A673 (cell line): ENCODE data around the gene IQCK. TPM values are rescaled to one million over a fixed set of nuclear protein-coding genes. Genes with fewer than 3 reads are reported as not detected.

Source experiments
- BruUV-seq: library from RNA; stranded (reverse); fragments of 400-500 nt; replicated peaks from 2 replicates; lab custom pipeline; 2021; lab: Mats Ljungman, UMichigan
- CTCF ChIA-PET: fragments of 300-600 bp; sonication (Branson Sonifier 250); formaldehyde crosslinking; loops from one replicate; lab custom pipeline; 2022; ENCODE audit warnings: antibody characterized with exemption; lab: Charles Lee
- POLR2A ChIA-PET: fragments of 300-600 bp; sonication (Branson Sonifier 250); formaldehyde crosslinking; loops from one replicate; lab custom pipeline; 2022; ENCODE audit warnings: antibody characterized with exemption; ENCODE audit not compliant: low non-redundant PET; lab: Charles Lee
- DNase-seq: peaks from one replicate; pipeline ENCODE4 v3.0.0-alpha.2; 2015; ENCODE audit warnings: low spot score
- H3K27ac ChIP-seq: fragments of 200-600 bp; sonication (generic); 2 replicates; pipeline ENCODE4 v1.5.1; 2016; ENCODE audit warnings: mixed run types, low read depth, mild to moderate bottlenecking, mixed read lengths, antibody characterized with exemption, low read length; ENCODE audit not compliant: poor library complexity, severe bottlenecking
- H3K27me3 ChIP-seq: fragments of 200-600 bp; sonication (generic); replicated peaks from 2 replicates; pipeline ENCODE4 v1.6.1; 2017; ENCODE audit warnings: mixed run types, low read depth, mild to moderate bottlenecking, mixed read lengths, antibody characterized with exemption, low read length; ENCODE audit not compliant: insufficient read depth, poor library complexity
- H3K36me3 ChIP-seq: fragments of 200-600 bp; sonication (generic); 2 replicates; pipeline ENCODE4 v1.6.1; 2016; ENCODE audit warnings: mixed run types, mild to moderate bottlenecking, mixed read lengths, antibody characterized with exemption, low read length; ENCODE audit not compliant: insufficient read depth, poor library complexity, severe bottlenecking
- H3K4me1 ChIP-seq: fragments of 200-600 bp; sonication (generic); 2 replicates; pipeline ENCODE4 v1.6.1; 2017; ENCODE audit warnings: mixed run types, mild to moderate bottlenecking, mixed read lengths, antibody characterized with exemption, low read length; ENCODE audit not compliant: insufficient read depth, poor library complexity, severe bottlenecking
- H3K4me3 ChIP-seq: fragments of 200-600 bp; sonication (generic); 2 replicates; pipeline ENCODE4 v1.5.1; 2016; ENCODE audit warnings: low read depth, mixed run types, mild to moderate bottlenecking, mixed read lengths, low read length; ENCODE audit not compliant: poor library complexity, severe bottlenecking
- H3K9me3 ChIP-seq: fragments of 200-600 bp; sonication (generic); 2 replicates; pipeline ENCODE4 v1.6.1; 2016; ENCODE audit warnings: mixed run types, low read depth, mild to moderate bottlenecking, mixed read lengths, antibody characterized with exemption, low read length; ENCODE audit not compliant: poor library complexity, severe bottlenecking
- EZH2 ChIP-seq: fragments of 200-600 bp; sonication (generic); IDR thresholded peaks from 2 replicates; pipeline ENCODE4 v1.6.1; 2017; ENCODE audit warnings: borderline replicate concordance, low read depth, mild to moderate bottlenecking, mixed read lengths, antibody characterized with exemption, low read length; ENCODE audit not compliant: poor library complexity, severe bottlenecking
- intact Hi-C: fragments of 100-400 bp; cut with micrococcal nuclease; formaldehyde crosslinking; loops from one replicate; pipeline ENCODE4 v1.10.0; 2022; ENCODE audit not compliant: unreplicated experiment
- total RNA-seq: library from RNA; stranded (reverse); gene quantifications from 2 replicates; pipeline ENCODE4 v1.2.3, GENCODE V29; 2021
- TF ChIP-seq, protein P1 (sequence below): fragments of 300-800, 200-600 bp; sonication (generic); conservative IDR thresholded peaks from 2 replicates; pipeline ENCODE4 v1.5.1; 2017; ENCODE audit warnings: low read depth, mild to moderate bottlenecking, antibody characterized with exemption, low read length, moderate library complexity, mixed read lengths

IQCK gene
- total RNA-seq, 1 experiment from 2014 or later = 11.2 TPM

DNA sequence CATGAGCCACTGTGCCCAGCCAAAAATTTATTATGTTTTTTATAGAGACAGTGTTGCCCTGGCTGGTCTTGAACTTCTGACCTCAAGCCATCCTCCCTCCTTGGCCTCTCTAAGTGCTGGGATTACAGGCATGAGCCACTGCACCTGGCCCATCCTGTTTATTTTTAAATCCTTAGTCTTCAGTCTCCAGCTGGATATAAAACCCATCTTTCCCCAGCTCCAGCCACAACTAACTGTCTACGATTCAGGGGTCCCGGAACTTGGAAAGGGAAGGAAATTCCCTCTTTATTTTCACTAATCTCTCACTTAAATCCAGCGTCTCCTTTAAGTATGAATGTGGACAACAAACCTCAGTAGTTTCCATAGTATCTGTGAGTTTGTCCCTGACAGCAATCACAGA, 62.2 kb downstream of the IQCK start:
- TF ChIP-seq, protein P1, sequence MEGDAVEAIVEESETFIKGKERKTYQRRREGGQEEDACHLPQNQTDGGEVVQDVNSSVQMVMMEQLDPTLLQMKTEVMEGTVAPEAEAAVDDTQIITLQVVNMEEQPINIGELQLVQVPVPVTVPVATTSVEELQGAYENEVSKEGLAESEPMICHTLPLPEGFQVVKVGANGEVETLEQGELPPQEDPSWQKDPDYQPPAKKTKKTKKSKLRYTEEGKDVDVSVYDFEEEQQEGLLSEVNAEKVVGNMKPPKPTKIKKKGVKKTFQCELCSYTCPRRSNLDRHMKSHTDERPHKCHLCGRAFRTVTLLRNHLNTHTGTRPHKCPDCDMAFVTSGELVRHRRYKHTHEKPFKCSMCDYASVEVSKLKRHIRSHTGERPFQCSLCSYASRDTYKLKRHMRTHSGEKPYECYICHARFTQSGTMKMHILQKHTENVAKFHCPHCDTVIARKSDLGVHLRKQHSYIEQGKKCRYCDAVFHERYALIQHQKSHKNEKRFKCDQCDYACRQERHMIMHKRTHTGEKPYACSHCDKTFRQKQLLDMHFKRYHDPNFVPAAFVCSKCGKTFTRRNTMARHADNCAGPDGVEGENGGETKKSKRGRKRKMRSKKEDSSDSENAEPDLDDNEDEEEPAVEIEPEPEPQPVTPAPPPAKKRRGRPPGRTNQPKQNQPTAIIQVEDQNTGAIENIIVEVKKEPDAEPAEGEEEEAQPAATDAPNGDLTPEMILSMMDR = no peak
- TF ChIP-seq EZH2 = no peak
- BruUV-seq = no TSS peak
- intact Hi-C loops = no loop called here
- Histone ChIP-seq H3K9me3 (no peaks in the 10 kb centered on the region), H3K36me3 (no peaks in the 10 kb centered on the region), H3K4me1 (peaks cover 15% of the 10 kb centered on the region), H3K27me3 (no peaks in the 10 kb centered on the region), H3K27ac (no peak overlapping the region), H3K4me3 (no peak overlapping the region)
- ChIA-PET CTCF (no interaction called here), POLR2A (no interaction called here)
- DNase-seq = no peak

DNA sequence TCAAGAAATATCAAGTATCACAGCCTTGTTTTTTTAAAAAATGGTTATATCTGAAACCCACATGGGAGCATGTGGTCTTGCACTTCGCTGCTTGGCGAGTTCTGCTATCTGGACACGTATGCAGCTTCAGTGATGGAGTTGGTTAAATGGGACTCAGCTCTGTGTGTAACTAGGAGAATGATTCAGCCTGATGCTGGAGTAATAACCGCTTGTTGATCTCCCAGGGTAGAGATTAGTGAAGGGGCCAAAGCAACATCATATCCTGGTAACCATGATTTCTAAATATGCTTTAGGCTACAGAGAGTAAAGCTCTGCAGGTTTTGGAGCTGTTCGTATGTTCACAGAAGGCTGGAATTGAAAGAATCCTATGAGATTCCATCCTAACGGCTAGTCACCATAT, 63.2 kb downstream of the IQCK start:
- intact Hi-C loops = no loop called here
- BruUV-seq = no TSS peak
- Histone ChIP-seq H3K36me3 (no peaks in the 10 kb centered on the region), H3K27ac (no peak overlapping the region), H3K9me3 (no peaks in the 10 kb centered on the region), H3K4me3 (no peak overlapping the region), H3K27me3 (no peaks in the 10 kb centered on the region), H3K4me1 (peaks cover 15% of the 10 kb centered on the region)
- ChIA-PET POLR2A (no interaction called here), CTCF (no interaction called here)
- DNase-seq = no peak
- TF ChIP-seq EZH2 = no peak
- TF ChIP-seq, protein P1 = no peak

DNA sequence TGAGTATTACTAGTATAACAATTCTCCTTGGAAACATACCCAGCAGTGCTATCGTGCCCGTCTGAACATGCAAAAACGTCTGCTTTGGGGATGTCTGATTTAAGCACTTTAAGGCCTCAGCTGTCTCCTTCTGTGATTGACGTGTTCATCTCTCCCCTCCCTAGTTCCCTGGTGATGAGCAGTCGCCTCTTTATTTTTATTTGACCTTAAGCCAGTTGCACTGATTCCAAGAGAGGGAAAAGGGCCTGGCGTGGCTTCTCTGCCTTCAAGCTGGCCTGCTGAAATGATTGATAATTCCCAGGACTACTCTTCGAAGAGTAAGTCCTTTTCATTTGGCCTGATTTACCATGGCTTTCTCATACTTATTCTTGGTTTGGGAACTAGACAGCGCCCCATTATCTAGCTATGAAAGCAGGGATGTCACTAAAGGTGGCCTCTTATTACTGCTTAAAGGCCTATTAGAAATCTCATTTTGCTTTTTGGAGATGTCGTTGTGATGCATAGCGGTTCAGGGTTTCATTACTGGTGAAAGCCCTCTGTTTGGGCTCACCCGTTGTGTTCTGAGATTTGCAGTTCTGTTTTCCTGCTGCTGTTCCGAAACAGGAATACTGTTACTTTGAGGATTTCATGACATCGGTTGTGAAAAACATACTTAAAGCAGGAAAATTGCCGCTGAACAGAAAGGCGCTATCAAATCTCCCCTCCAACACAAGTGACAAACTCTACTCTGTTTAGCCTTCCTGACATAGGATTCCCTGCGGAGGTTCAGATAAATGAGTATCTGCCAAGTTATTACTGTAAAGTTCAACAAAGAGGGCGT, 65.5 kb downstream of the IQCK start:
- no peak for DNase-seq
- intact Hi-C loops = no loop called here
- no peaks in the 10 kb centered on the region for H3K4me1 ChIP-seq
- TF ChIP-seq, protein P1 = no peak
- no peak for TF ChIP-seq EZH2
- CTCF ChIA-PET = no interaction called here
- no TSS peak for BruUV-seq
- H3K27me3 ChIP-seq = no peaks in the 10 kb centered on the region
- H3K9me3 ChIP-seq = no peaks in the 10 kb centered on the region
- POLR2A ChIA-PET = interaction anchor here (0.6 kb wide), 1 partner anchor 53 kb away, joined by 3 read pairs; no protein-coding TSS in a partner anchor
- no peak overlapping the region for H3K27ac ChIP-seq
- H3K4me3 ChIP-seq = no peak overlapping the region
- H3K36me3 ChIP-seq = no peaks in the 10 kb centered on the region
